Mammary epithelial cell (primary cell): ENCODE results near the gene ATP2C2.

Source experiments
- EZH2 ChIP-seq: IDR thresholded peaks from 2 replicates; pipeline ENCODE4 v1.6.1; 2012; ENCODE audit warnings: low read length, inconsistent platforms, borderline replicate concordance
- TF ChIP-seq, protein P1 (sequence below), 2 donors: IDR thresholded peaks in 1 of 2; conservative IDR thresholded peaks in 1 of 2; 2 replicates each; pipeline ENCODE4 v1.5.1; 2011 to 2012; ENCODE audit warnings: inconsistent platforms in 2 of 2, low read length in 2 of 2, mild to moderate bottlenecking in 2 of 2, control low read depth in 1 of 2, low read depth in 1 of 2; ENCODE audit not compliant: insufficient read depth in 1 of 2; ENCODE audit errors: extremely low read depth in 1 of 2

- TF ChIP-seq, protein P1, sequence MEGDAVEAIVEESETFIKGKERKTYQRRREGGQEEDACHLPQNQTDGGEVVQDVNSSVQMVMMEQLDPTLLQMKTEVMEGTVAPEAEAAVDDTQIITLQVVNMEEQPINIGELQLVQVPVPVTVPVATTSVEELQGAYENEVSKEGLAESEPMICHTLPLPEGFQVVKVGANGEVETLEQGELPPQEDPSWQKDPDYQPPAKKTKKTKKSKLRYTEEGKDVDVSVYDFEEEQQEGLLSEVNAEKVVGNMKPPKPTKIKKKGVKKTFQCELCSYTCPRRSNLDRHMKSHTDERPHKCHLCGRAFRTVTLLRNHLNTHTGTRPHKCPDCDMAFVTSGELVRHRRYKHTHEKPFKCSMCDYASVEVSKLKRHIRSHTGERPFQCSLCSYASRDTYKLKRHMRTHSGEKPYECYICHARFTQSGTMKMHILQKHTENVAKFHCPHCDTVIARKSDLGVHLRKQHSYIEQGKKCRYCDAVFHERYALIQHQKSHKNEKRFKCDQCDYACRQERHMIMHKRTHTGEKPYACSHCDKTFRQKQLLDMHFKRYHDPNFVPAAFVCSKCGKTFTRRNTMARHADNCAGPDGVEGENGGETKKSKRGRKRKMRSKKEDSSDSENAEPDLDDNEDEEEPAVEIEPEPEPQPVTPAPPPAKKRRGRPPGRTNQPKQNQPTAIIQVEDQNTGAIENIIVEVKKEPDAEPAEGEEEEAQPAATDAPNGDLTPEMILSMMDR (conservative IDR thresholded peaks at IDR 0.05 in 1 of 2, IDR thresholded peaks at IDR 0.05 in 1 of 2; ENCODE audit: extremely low read depth in 1 of 2, insufficient read depth in 1 of 2, low read depth in 1 of 2, low read length in 2 of 2): no peak
- no peak for TF ChIP-seq EZH2
Observed at GRCh38 chr16:84455031-84455430, 86.7 kb downstream of the ATP2C2 start.
